IPS DF 4.7 (cell line): ENCODE data around the gene OR5AU1.

Experiments
- DNase-seq: peaks from one replicate; pipeline ENCODE4 v3.0.0-alpha.2; 2013; ENCODE audit warnings: low spot score; ENCODE audit errors: extremely low read depth

Gene OR5AU1

GRCh38 chr14:21155963-21156362 is at the start of gene OR5AU1:
Gene OR5AU1 (minus strand): TSS chr14:21156063. CDS start chr14:21155872, 191 bp downstream.
- no peak for DNase-seq

- DNase-seq, result no peak
Measured at GRCh38 chr14:21205026-21205677, 49.3 kb upstream of the OR5AU1 start.

- no peak for DNase-seq
Measured at GRCh38 chr14:21204167-21205025, 48.5 kb upstream of the OR5AU1 start.

GRCh38 chr14:21203470-21204166 is 47.8 kb upstream of the OR5AU1 start:
- DNase-seq, result no peak

GRCh38 chr14:21202463-21203358 is 46.8 kb upstream of the OR5AU1 start:
- no peak for DNase-seq

GRCh38 chr14:21201732-21202462 is 46.0 kb upstream of the OR5AU1 start:
- no peak for DNase-seq

- no peak for DNase-seq
Measured at GRCh38 chr14:21200752-21201461, 45.0 kb upstream of the OR5AU1 start.

- no peak for DNase-seq
Measured at GRCh38 chr14:21199611-21200560, 44.0 kb upstream of the OR5AU1 start.

- no peak for DNase-seq
Measured at GRCh38 chr14:21197418-21198205, 41.7 kb upstream of the OR5AU1 start.

- DNase-seq, result no peak
Measured at GRCh38 chr14:21194597-21194996, 38.7 kb upstream of the OR5AU1 start.

GRCh38 chr14:21192875-21193535 is 37.1 kb upstream of the OR5AU1 start:
- no peak for DNase-seq

GRCh38 chr14:21192447-21192822 is 36.6 kb upstream of the OR5AU1 start:
- DNase-seq, result no peak

- DNase-seq, result peak; percentile 71
Measured at GRCh38 chr14:21191809-21192446, 36.1 kb upstream of the OR5AU1 start.

- no peak for DNase-seq
Measured at GRCh38 chr14:21191261-21191808, 35.5 kb upstream of the OR5AU1 start.

- no peak for DNase-seq
Measured at GRCh38 chr14:21185491-21185890, 29.6 kb upstream of the OR5AU1 start.

GRCh38 chr14:21184254-21184653 is 28.4 kb upstream of the OR5AU1 start:
- DNase-seq, result no peak

- DNase-seq, result no peak
Measured at GRCh38 chr14:21182166-21182565, 26.3 kb upstream of the OR5AU1 start.
